Gastrocnemius medialis (tissue), 4 donors: Measurements from ENCODE around the gene MTCP1. TPM values are rescaled to one million over a fixed set of nuclear protein-coding genes. Genes with fewer than 3 reads are reported as not detected.

Source experiments
- ATAC-seq, 2 donors: fragments of 150-250 bp; one replicate each; pipeline ENCODE4 v1.9.1; 2016
- DNase-seq, 2 donors: peaks; one replicate each; pipeline ENCODE4 v3.0.0-alpha.2; 2019
- H3K27ac ChIP-seq, 4 donors: fragments of 200-600 bp; sonication (generic); 1 replicate in 1 of 4; 2 replicates in 3 of 4; pipeline ENCODE4 v1.5.1; 2016 to 2018; ENCODE audit warnings: mild to moderate bottlenecking in 2 of 4, moderate library complexity in 1 of 4
- H3K27me3 ChIP-seq, 3 donors: fragments of 200-600 bp; sonication (generic) in 2 of 3; 1 replicate in 1 of 3; 2 replicates in 2 of 3; pipeline versions ENCODE4 v1.5.1 to v1.6.0; 2016 to 2019; ENCODE audit warnings: mild to moderate bottlenecking in 1 of 3, moderate library complexity in 1 of 3
- H3K36me3 ChIP-seq, 2 donors: fragments of 200-600 bp; sonication (generic) in 1 of 2; one replicate each; pipeline ENCODE4 v1.5.1; 2017 to 2018
- H3K4me1 ChIP-seq, 2 donors: fragments of 200-600 bp; sonication (generic) in 1 of 2; one replicate each; pipeline ENCODE4 v1.5.1; 2016 to 2017; ENCODE audit warnings: mild to moderate bottlenecking in 2 of 2
- H3K4me3 ChIP-seq, 4 donors: fragments of 200-600 bp; sonication (generic) in 3 of 4; 1 replicate in 1 of 4; 2 replicates in 3 of 4; pipeline ENCODE4 v1.5.1; 2016 to 2019; ENCODE audit warnings: mild to moderate bottlenecking in 2 of 4
- H3K9me3 ChIP-seq, 3 donors: fragments of 200-600 bp; sonication (generic) in 2 of 3; 1 replicate in 1 of 3; 2 replicates in 2 of 3; pipeline ENCODE4 v1.5.1; 2016 to 2019
- POLR2A ChIP-seq, 2 donors: fragments of 450-650 bp; IDR thresholded peaks; one replicate each; pipeline ENCODE4 v1.6.1; 2017; ENCODE audit warnings: antibody characterized with exemption in 2 of 2, mild to moderate bottlenecking in 2 of 2, moderate library complexity in 2 of 2
- in situ Hi-C, 4 donors: fragments of 200-750 bp; cut with MboI; loops; one replicate each; pipeline versions ENCODE4 v1.15.0 to v1.8.0; 2017; ENCODE audit warnings: low sequenced_read_pairs in 4 of 4
- intact Hi-C: fragments of 100-400 bp; cut with DNase I; formaldehyde crosslinking; loops from one replicate; pipeline ENCODE4 v1.15.1; 2023; ENCODE audit warnings: low total_unique reads
- total RNA-seq, 4 donors: library from RNA; depleted of rRNA; stranded (reverse); fragments of >200 nt; gene quantifications; one replicate each; pipeline versions ENCODE4 v1.1.0 to v1.2.3, GENCODE V29; 2016
- TF ChIP-seq, protein P1 (sequence below), 5 experiments: fragments of 450-650 bp in 3 of 5; fragments of 200-600 bp in 2 of 5; sonication (generic) in 2 of 5; IDR thresholded peaks in 4 of 5; conservative IDR thresholded peaks in 1 of 5; 1 replicate in 4 of 5; 2 replicates in 1 of 5; pipeline ENCODE4 v1.5.1; 2016 to 2019; ENCODE audit warnings: antibody characterized with exemption in 5 of 5, mild to moderate bottlenecking in 3 of 5, moderate library complexity in 3 of 5

The MTCP1 gene, protein sequence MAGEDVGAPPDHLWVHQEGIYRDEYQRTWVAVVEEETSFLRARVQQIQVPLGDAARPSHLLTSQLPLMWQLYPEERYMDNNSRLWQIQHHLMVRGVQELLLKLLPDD
- total RNA-seq = 1 to 10 TPM in 1 of 4 donors, under 1 TPM in 2, not detected in 1; 0.31 to 2.2 (median 0.93) TPM

DNA sequence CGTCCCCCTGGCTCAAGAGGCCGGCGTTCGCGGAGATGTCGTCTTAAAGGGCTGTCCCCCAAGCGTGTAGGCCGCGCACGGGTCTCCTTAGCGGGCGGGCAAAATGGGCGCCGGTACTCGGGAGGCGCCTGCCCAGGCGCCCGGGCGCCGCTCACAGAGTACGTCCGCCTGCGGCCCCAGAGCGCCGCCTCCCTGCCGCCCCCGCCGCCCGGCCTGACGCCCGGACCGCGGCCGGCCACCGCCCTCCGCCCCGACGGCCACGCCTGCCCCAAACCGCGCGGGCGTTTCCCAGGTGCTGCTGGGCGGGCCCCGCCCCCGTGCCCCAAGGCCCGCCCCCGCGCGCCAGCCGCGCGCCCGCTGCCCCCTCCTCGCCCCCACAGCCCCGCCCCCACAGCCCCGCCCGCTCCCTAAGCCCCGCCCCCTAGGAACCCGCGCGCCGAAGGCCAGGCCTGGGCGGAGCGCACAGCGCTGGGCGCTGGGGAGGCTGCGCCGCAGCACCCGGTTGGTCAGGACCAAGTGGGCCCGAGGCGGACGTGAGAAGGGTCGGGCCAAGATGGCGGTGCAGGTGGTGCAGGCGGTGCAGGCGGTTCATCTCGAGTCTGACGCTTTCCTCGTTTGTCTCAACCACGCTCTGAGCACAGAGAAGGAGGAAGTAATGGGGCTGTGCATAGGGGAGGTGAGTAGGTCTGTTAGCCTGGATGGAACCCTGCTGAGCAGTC, at the start of gene MTCP1, which contains the start of the genes BRCC3 and CMC4:
MTCP1 (minus strand) TSS at position 162 of the 719 bp plus-strand sequence. CDS start 5,126 bp downstream, outside the sequence.
BRCC3 (plus strand) TSS at position 534 of the 719 bp plus-strand sequence; CDS start at position 554, 20 bp downstream.
CMC4 (minus strand) TSS at position 162 of the 719 bp plus-strand sequence. CDS start 7,113 bp downstream, outside the sequence.
- intact Hi-C loops (loop anchor here (5.0 kb wide), 3 partner anchors 44 to 146 kb away; partner anchors contain the start of genes FUNDC2 and VBP1), in situ Hi-C loops (no loop called here)
- Histone ChIP-seq H3K27me3 (no peaks in the 10 kb centered on the region), H3K36me3 (no peaks in the 10 kb centered on the region), H3K4me1 (peaks cover 5 to 16% of the 10 kb centered on the region in 2 donors), H3K27ac (peak within 1 kb of the TSS; percentile 87 to 93 (median 88)), H3K4me3 (peak within 1 kb of the TSS; percentile 59 to 79 (median 74)), H3K9me3 (no peaks in the 10 kb centered on the region)
- DNase-seq = peak; percentile 65 to 76
- peak; percentile 83 to 88 for ATAC-seq
- TF ChIP-seq POLR2A (IDR thresholded peaks at IDR 0.05) = peak; percentile 69 to 76
- TF ChIP-seq, protein P1, sequence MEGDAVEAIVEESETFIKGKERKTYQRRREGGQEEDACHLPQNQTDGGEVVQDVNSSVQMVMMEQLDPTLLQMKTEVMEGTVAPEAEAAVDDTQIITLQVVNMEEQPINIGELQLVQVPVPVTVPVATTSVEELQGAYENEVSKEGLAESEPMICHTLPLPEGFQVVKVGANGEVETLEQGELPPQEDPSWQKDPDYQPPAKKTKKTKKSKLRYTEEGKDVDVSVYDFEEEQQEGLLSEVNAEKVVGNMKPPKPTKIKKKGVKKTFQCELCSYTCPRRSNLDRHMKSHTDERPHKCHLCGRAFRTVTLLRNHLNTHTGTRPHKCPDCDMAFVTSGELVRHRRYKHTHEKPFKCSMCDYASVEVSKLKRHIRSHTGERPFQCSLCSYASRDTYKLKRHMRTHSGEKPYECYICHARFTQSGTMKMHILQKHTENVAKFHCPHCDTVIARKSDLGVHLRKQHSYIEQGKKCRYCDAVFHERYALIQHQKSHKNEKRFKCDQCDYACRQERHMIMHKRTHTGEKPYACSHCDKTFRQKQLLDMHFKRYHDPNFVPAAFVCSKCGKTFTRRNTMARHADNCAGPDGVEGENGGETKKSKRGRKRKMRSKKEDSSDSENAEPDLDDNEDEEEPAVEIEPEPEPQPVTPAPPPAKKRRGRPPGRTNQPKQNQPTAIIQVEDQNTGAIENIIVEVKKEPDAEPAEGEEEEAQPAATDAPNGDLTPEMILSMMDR (IDR thresholded peaks at IDR 0.05 in 4 of 5, conservative IDR thresholded peaks at IDR 0.05 in 1 of 5) = peak in 1 of 5 experiments; percentile 7

DNA sequence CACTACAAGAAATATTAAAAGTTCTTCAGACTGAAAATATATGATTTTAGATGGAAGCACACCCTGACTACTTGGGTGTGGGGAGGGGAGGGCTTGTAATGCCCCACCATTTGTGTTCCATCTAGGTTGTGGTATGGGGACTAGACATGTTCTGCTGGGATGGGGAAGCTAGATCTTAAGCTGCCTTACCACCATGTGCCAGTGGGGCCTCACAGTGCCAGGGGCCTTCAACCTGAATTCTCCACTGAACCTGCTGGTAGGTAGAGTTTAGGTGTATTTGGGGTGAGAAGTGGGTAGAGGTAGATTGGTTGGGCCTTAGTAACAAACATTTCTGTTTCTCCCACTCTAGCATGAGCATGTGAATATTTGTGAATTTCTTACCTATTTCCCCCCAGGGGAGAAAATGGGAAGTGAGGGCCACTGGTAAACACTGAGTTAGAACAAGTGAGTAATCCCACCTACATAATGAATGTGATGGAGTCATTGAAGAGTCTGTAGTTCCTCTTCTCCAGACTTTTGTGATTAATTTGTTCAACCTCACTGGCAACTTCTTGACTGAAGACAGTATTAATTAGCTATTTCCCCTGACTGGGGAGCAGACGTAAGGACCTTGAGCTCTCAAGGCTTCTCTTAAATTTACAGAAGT, 44.4 kb upstream of the MTCP1 start:
- in situ Hi-C loops (no loop called here), intact Hi-C loops (no loop called here)
- H3K4me3 ChIP-seq = no peak overlapping the region
- H3K27ac ChIP-seq = no peak overlapping the region
- no peaks in the 10 kb centered on the region for H3K9me3 ChIP-seq
- peaks cover 0 to 2% of the 10 kb centered on the region in 2 donors for H3K36me3 ChIP-seq
- H3K27me3 ChIP-seq = no peaks in the 10 kb centered on the region
- no peaks in the 10 kb centered on the region for H3K4me1 ChIP-seq
- no peak for TF ChIP-seq POLR2A (IDR thresholded peaks at IDR 0.05)
- ATAC-seq (no peak), DNase-seq (no peak)

DNA sequence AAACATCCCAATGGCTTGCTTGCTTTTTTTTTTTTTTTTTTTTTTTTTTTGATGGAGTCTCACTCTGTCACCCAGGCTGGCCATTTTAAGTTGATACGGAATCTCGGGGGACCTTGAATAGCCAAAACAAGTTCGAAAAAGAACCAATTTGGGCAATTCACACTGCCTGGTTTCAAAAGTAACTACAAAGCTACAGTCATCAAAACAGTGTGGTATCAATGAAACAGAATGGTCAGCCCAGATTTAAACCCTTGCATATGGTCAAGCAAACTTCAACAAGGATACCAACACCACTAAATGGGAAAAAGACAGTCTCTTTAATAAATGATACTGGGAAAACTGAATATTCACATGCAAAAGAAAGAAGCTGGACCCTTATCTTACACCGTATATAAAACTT, 42.2 kb upstream of the MTCP1 start:
- ATAC-seq = no peak

DNA sequence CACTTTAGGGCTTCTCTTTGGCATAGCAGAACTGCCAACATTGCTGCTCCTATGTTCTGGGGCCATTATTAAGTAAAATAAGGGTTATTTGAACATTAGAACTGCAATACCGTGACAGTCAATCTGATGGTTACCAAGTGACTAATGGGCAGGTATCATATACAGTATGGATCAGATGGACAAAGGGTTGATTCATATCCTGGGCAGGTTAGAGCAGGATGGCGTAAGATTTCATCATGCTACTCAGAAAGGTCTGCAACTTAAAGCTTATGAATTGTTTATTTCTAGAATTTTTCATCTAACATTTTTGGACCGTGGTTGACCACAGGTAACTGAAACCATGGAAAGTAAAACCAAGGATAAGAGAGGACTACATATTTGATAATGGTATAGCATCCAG, 41.2 kb upstream of the MTCP1 start:
- Histone ChIP-seq H3K27me3 (no peaks in the 10 kb centered on the region), H3K4me3 (no peak overlapping the region), H3K4me1 (no peaks in the 10 kb centered on the region), H3K9me3 (no peaks in the 10 kb centered on the region), H3K27ac (no peak overlapping the region), H3K36me3 (no peaks in the 10 kb centered on the region)
- no peak for ATAC-seq
- no peak for DNase-seq
- TF ChIP-seq, protein P1 (IDR thresholded peaks at IDR 0.05 in 4 of 5, conservative IDR thresholded peaks at IDR 0.05 in 1 of 5) = no peak
- no peak for TF ChIP-seq POLR2A (IDR thresholded peaks at IDR 0.05)
- intact Hi-C loops (no loop called here), in situ Hi-C loops (no loop called here)

More for the DNA sequence above, 42.2 kb upstream of the MTCP1 start:
- H3K4me3 ChIP-seq = no peak overlapping the region
- no peaks in the 10 kb centered on the region for H3K9me3 ChIP-seq
- H3K27me3 ChIP-seq = no peaks in the 10 kb centered on the region
- no peak for DNase-seq
- H3K4me1 ChIP-seq = no peaks in the 10 kb centered on the region
- intact Hi-C loops = no loop called here
- H3K27ac ChIP-seq = no peak overlapping the region
- TF ChIP-seq, protein P1 (IDR thresholded peaks at IDR 0.05 in 4 of 5, conservative IDR thresholded peaks at IDR 0.05 in 1 of 5) = no peak
- H3K36me3 ChIP-seq = no peaks in the 10 kb centered on the region
- in situ Hi-C loops = no loop called here

DNA sequence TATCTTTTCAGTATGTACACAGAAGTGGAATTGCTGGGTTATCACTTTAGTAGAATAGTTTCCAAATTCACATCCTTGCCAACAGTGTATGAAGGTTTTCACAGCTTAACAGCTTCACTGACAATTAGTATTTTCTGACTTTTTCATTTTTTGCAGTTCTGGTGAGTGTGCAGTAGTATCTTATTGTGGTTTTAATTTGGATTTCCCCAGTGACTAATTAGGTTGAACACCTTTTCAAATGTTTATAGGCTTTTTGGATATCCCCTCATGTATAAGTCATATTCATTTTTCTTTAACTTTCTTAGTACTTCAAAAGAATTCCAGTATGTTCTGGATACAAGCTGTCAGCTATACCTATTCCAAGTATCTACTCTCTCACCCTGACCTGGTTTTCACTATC, 37.5 kb upstream of the MTCP1 start:
- DNase-seq (no peak), ATAC-seq (no peak)
- Histone ChIP-seq H3K27me3 (no peaks in the 10 kb centered on the region), H3K9me3 (no peaks in the 10 kb centered on the region), H3K4me3 (no peak overlapping the region), H3K36me3 (no peaks in the 10 kb centered on the region), H3K4me1 (no peaks in the 10 kb centered on the region), H3K27ac (no peak overlapping the region)
- TF ChIP-seq, protein P1 (IDR thresholded peaks at IDR 0.05 in 4 of 5, conservative IDR thresholded peaks at IDR 0.05 in 1 of 5) = no peak
- TF ChIP-seq POLR2A (IDR thresholded peaks at IDR 0.05) = no peak
- in situ Hi-C loops = no loop called here
- intact Hi-C loops = no loop called here
